ENCODE measurements around the gene PAFAH2.

Gene PAFAH2

GRCh38 chr1:26035959-26036755, 38.3 kb upstream of the PAFAH2 start:
- DNase-seq (ENCODE audit: low spot score in 2 of 2) (peak; percentile 90 to 96), ATAC-seq (peak; percentile 80)
- H3K36me3 Mint-ChIP-seq: no peaks in the 10 kb centered on the region
- no peaks in the 10 kb centered on the region for H3K9me3 Mint-ChIP-seq
- peak overlapping the region; percentile 87 for H3K27ac Mint-ChIP-seq
- H3K4me3 Mint-ChIP-seq: peak overlapping the region; percentile 98
- H3K4me1 Mint-ChIP-seq: peaks cover 22% of the 10 kb centered on the region

DNA sequence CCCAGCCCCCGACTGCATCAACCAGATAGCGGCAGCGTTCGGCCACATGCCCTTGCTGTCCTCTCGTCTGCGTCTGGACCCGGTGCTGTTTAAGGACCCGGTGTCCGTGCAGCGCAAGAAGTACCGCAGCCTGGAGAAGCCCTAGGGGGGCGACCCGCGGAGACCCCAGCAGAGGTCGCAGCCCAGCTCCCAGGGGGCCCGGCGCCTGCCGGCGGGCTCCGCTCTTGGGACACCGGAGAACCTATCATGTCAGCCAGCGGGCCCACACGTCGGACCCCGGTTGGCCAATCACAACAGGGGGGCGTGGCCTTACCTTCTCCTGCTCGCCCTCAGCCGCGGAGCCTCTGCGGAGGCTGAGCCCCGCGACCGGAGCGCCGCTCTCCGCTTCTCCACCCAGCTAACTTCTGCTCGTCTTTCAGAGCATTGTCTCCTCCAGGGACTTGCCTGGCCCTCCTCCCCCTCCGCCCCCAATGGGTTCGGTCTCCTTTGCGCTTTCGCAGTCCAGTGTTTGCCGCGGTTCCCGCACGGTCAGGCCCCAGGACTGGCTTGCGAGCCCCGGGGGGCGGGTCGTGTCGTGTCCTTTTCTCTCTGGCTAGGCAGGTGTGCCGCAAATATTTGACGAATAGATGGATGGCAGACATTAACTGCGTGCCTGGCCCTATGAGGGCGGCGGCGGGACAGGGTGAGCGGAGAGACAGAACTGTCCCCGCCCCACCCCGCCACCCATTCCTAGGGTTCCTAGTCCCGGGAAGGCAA, 37.5 kb upstream of the PAFAH2 start:
- ATAC-seq (peak; percentile 95), DNase-seq (ENCODE audit: low spot score in 2 of 2) (peak; percentile 76 to 95)
- Mint-ChIP-seq H3K27ac (peak overlapping the region; percentile 87), H3K9me3 (no peaks in the 10 kb centered on the region), H3K4me1 (peaks cover 22% of the 10 kb centered on the region), H3K4me3 (peak overlapping the region; percentile 98), H3K36me3 (no peaks in the 10 kb centered on the region)

- Mint-ChIP-seq H3K27ac (no peak overlapping the region), H3K9me3 (no peaks in the 10 kb centered on the region), H3K36me3 (no peaks in the 10 kb centered on the region), H3K4me1 (peaks cover 22% of the 10 kb centered on the region), H3K4me3 (peak overlapping the region; percentile 98)
- DNase-seq (ENCODE audit: low spot score in 2 of 2) (no peak), ATAC-seq (no peak)
Observed at GRCh38 chr1:26034504-26035202, 36.8 kb upstream of the PAFAH2 start.

DNA sequence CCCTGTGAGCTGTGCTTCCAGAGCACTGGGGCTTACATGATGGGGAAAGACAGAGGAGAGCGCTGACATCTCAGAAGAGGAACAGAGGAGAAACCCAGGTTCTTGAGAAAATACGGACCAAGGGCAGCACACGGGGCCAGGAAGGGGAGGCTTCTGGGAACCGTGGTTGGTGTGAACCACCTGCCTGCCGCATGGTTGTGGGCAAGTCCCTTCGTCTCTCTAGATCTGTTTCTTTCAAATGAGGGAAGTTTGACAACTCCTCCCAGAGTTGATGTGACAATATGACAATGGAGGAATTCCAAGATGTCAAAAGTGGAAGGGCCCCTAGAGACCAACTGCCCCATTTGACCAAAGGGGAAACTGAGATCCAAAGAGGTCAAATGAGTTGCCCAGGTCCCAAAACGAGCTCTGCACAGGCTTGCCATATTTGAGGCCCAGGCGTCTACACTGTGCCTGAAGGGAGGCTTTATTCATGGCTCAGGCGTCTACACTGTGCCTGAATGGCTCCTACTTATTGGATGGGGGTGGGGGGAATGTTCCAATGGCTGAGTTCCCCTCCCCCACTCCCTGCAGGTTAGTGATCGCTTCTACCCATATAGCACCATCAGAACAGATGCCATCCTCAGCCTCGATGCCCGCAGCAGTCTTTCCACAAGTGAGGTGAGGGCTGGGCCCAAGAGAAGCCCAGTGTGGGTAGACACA, 34.9 kb upstream of the PAFAH2 start:
- Mint-ChIP-seq H3K9me3 (no peaks in the 10 kb centered on the region), H3K27ac (no peak overlapping the region)

GRCh38 chr1:26031611-26032220, 33.9 kb upstream of the PAFAH2 start:
- DNase-seq (ENCODE audit: low spot score in 2 of 2) (no peak), ATAC-seq (no peak)
- Mint-ChIP-seq H3K4me3 (no peak overlapping the region), H3K4me1 (peaks cover 22% of the 10 kb centered on the region), H3K27ac (no peak overlapping the region), H3K36me3 (no peaks in the 10 kb centered on the region), H3K9me3 (no peaks in the 10 kb centered on the region)

More for the DNA sequence above, 34.9 kb upstream of the PAFAH2 start:
- DNase-seq (ENCODE audit: low spot score in 2 of 2) (no peak), ATAC-seq (no peak)
- H3K36me3 Mint-ChIP-seq: no peaks in the 10 kb centered on the region
- H3K4me3 Mint-ChIP-seq: no peak overlapping the region
- H3K4me1 Mint-ChIP-seq: peaks cover 22% of the 10 kb centered on the region

DNA sequence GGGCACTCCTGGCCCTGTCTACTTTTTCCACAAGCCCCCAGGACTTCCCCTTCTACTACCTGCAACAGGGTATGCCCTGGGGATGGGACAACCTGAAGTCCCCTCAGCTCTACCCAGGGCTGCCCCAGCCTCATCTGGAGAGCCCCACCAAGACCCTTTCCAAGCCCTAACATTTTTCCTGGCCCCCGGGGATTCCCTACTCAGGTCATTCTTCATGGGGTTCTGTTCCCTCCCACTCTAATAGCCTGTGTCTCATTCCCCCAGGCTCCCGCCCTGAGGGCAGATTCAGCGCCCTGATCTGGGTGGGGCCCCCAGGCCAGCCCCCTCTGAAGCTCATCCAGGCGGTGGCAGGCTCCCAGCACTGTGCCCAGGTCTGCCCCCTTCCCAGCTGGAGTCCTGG, 33.3 kb upstream of the PAFAH2 start:
- Mint-ChIP-seq H3K4me3 (no peak overlapping the region), H3K9me3 (no peaks in the 10 kb centered on the region), H3K27ac (no peak overlapping the region), H3K36me3 (no peaks in the 10 kb centered on the region), H3K4me1 (peaks cover 16% of the 10 kb centered on the region)
- DNase-seq (ENCODE audit: low spot score in 2 of 2) (no peak), ATAC-seq (no peak)

GRCh38 chr1:26029864-26030481, 32.1 kb upstream of the PAFAH2 start:
- DNase-seq (ENCODE audit: low spot score in 2 of 2) (no peak), ATAC-seq (no peak)
- Mint-ChIP-seq H3K4me3 (no peak overlapping the region), H3K36me3 (no peaks in the 10 kb centered on the region), H3K9me3 (no peaks in the 10 kb centered on the region), H3K27ac (no peak overlapping the region), H3K4me1 (peaks cover 9% of the 10 kb centered on the region)

DNA sequence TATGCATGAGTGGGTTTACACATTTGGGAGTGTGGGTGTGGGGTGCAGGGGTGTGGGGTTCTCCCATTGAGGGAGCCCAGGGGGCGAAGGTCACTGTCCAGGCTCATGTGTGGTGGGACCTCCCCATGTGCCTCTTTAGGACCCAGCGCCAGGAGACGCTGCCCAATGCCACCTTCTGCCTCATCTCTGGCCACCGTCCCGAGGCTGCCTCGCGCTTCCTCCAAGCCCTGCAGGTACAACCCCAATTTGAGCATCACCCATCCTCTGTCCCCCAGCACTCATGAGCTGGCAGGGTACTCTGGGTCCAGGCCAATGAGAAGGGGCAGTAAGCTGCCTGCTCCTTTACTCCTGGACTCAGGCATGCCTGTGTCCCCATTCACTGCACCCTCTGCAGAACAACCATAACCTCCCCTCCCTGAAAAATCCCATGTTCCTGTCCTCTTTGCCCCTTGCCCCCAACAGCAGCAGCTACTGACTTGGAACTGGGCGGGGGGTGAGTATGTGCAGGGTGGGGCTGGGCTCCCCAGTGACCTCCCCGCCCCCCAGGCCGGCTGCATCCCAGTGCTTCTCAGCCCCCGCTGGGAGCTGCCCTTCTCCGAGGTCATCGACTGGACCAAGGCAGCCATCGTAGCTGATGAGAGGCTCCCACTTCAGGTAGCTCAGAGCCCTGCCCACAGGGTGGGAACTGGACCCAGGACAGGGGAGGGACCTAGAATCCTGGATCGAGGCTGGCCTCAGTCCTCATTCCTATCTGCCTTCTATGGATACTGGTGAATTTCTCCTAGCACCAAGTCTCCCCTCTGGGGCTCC, 31.4 kb upstream of the PAFAH2 start:
- Mint-ChIP-seq H3K27ac (no peak overlapping the region), H3K36me3 (no peaks in the 10 kb centered on the region), H3K9me3 (no peaks in the 10 kb centered on the region), H3K4me3 (no peak overlapping the region), H3K4me1 (peaks cover 1% of the 10 kb centered on the region)
- DNase-seq (ENCODE audit: low spot score in 2 of 2) (no peak), ATAC-seq (no peak)

DNA sequence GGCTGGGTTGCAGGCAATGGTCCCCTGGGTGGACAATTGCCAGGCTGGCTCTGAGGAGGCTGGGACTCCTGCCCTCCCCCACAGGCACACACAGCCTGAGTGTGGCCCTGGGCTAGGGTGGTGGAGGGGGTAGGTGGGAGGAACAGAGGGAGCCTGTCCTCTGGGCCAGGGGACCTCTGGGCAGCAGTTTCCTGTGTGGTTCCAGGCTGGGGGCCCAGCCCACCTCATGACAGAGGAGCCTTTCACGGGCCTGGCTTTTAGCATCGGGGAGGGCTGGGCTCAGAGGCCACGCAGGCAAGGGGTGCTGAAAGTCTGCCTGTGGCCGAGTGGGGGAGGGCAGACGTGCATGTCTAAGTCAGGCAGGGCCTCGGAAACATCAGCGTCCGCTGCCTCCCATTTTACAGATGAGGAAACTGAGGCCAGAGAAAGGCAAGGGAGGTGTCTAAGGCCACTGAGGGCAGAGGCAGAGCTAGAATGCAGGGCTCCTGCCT, 30.7 kb upstream of the PAFAH2 start:
- no peaks in the 10 kb centered on the region for H3K36me3 Mint-ChIP-seq
- H3K27ac Mint-ChIP-seq: no peak overlapping the region
- no peak for DNase-seq (ENCODE audit: low spot score in 2 of 2)
- H3K4me3 Mint-ChIP-seq: no peak overlapping the region
- H3K9me3 Mint-ChIP-seq: no peaks in the 10 kb centered on the region
- no peak for ATAC-seq
- H3K4me1 Mint-ChIP-seq: no peaks in the 10 kb centered on the region

GRCh38 chr1:26027716-26028489, 30.0 kb upstream of the PAFAH2 start:
- Mint-ChIP-seq H3K27ac (no peak overlapping the region), H3K9me3 (no peaks in the 10 kb centered on the region), H3K4me3 (no peak overlapping the region), H3K36me3 (no peaks in the 10 kb centered on the region), H3K4me1 (no peaks in the 10 kb centered on the region)
- ATAC-seq (peak; percentile 39), DNase-seq (ENCODE audit: low spot score in 2 of 2) (no peak)

GRCh38 chr1:26025517-26025916, 27.7 kb upstream of the PAFAH2 start:
- H3K9me3 Mint-ChIP-seq: no peaks in the 10 kb centered on the region
- H3K27ac Mint-ChIP-seq: no peak overlapping the region
- ATAC-seq: no peak
- H3K36me3 Mint-ChIP-seq: no peaks in the 10 kb centered on the region
- H3K4me3 Mint-ChIP-seq: no peak overlapping the region
- no peaks in the 10 kb centered on the region for H3K4me1 Mint-ChIP-seq
- DNase-seq (ENCODE audit: low spot score in 2 of 2): no peak

GRCh38 chr1:26025060-26025459, 27.2 kb upstream of the PAFAH2 start:
- peaks cover under 1% of the 10 kb centered on the region for H3K4me1 Mint-ChIP-seq
- DNase-seq (ENCODE audit: low spot score in 2 of 2) (no peak), ATAC-seq (no peak)
- H3K36me3 Mint-ChIP-seq: no peaks in the 10 kb centered on the region
- no peak overlapping the region for H3K27ac Mint-ChIP-seq
- H3K9me3 Mint-ChIP-seq: no peaks in the 10 kb centered on the region
- H3K4me3 Mint-ChIP-seq: no peak overlapping the region

DNA sequence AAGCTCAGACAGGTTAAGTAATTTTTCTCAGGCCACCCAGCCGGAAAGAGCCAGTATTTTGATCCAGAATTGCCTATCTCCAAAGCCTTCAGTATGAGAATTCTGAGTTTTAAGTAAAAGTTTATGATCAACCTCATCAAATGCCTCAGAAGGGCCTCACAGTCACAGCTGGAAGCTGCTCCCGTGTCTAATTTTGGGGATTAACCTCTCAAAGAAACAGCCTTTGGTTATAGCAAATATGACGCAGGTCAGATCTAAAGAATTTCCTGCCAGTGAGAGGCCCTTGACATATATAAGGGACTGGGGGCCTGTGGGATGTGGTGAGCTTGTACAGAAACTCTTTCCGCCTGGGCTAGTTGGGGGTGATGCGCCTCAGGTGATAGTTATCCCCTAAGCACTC, 26.0 kb upstream of the PAFAH2 start:
- Mint-ChIP-seq H3K36me3 (no peaks in the 10 kb centered on the region), H3K27ac (no peak overlapping the region), H3K4me3 (no peak overlapping the region), H3K4me1 (peaks cover 8% of the 10 kb centered on the region), H3K9me3 (no peaks in the 10 kb centered on the region)
- DNase-seq (ENCODE audit: low spot score in 2 of 2) (no peak), ATAC-seq (no peak)

All from stimulated activated effector memory CD8-positive, alpha-beta T cell treated with anti-CD3 and anti-CD28 coated beads, Interleukin-12 subunit alpha, Interleukin-12 subunit beta, amount 100 ng/mL, for 72 hours (primary cell).